Activated CD8-positive, alpha-beta memory T cell treated with anti-CD3 and anti-CD28 coated beads, Interleukin-2, amount 10 ng/mL, durations not matched to agents 7 days and 5 days (primary cell): ENCODE data around the gene PTCH1. TPM values are rescaled to one million over a fixed set of nuclear protein-coding genes. Genes with fewer than 3 reads are reported as not detected.

ENCODE experiments used
- ATAC-seq: fragments of 150-1000 bp; cut with Tn5 transposase; one replicate; pipeline ENCODE4 v1.10.0; 2021; ENCODE audit warnings: moderate library complexity
- CTCF ChIA-PET: fragments of 350-600 bp; sonication (Branson Sonifier 250); formaldehyde crosslinking; loops from one replicate; lab custom pipeline; 2021; ENCODE audit warnings: antibody characterized with exemption; lab: Charles Lee
- DNase-seq: peaks from one replicate; pipeline ENCODE4 v3.0.0-alpha.2; 2020
- H3K27ac Mint-ChIP-seq: one replicate; pipeline ENCODE4 v1.8.0; 2021; ENCODE audit warnings: mild to moderate bottlenecking, mixed read lengths
- H3K27me3 Mint-ChIP-seq: one replicate; pipeline ENCODE4 v1.8.0; 2021; ENCODE audit warnings: mixed read lengths
- H3K36me3 Mint-ChIP-seq: one replicate; pipeline ENCODE4 v1.8.0; 2021; ENCODE audit warnings: mild to moderate bottlenecking, mixed read lengths
- H3K4me1 Mint-ChIP-seq: one replicate; pipeline ENCODE4 v1.8.0; 2021; ENCODE audit warnings: mixed read lengths
- H3K4me3 Mint-ChIP-seq: one replicate; pipeline ENCODE4 v1.8.0; 2021; ENCODE audit warnings: mild to moderate bottlenecking, moderate library complexity, mixed read lengths
- H3K9me3 Mint-ChIP-seq: one replicate; pipeline ENCODE4 v1.8.0; 2022; ENCODE audit warnings: low read depth, mixed read lengths
- total RNA-seq, 2 experiments: library from RNA; stranded (reverse); gene quantifications; one replicate each; pipeline ENCODE4 v1.2.3, GENCODE V29; 2021

Gene PTCH1
- total RNA-seq, 2 experiments from 2014 or later, result 15.2 to 17.4 TPM

GRCh38 chr9:95486318-95486717, 30.5 kb downstream of the PTCH1 start:
- H3K4me3 Mint-ChIP-seq, result no peak overlapping the region
- H3K9me3 Mint-ChIP-seq, result peaks cover 2% of the 10 kb centered on the region
- ATAC-seq (no peak), DNase-seq (no peak)
- no peak overlapping the region for H3K27ac Mint-ChIP-seq
- peaks cover 3% of the 10 kb centered on the region for H3K27me3 Mint-ChIP-seq
- peaks cover 13% of the 10 kb centered on the region for H3K4me1 Mint-ChIP-seq
- CTCF ChIA-PET, result no interaction called here
- H3K36me3 Mint-ChIP-seq, result no peaks in the 10 kb centered on the region

DNA sequence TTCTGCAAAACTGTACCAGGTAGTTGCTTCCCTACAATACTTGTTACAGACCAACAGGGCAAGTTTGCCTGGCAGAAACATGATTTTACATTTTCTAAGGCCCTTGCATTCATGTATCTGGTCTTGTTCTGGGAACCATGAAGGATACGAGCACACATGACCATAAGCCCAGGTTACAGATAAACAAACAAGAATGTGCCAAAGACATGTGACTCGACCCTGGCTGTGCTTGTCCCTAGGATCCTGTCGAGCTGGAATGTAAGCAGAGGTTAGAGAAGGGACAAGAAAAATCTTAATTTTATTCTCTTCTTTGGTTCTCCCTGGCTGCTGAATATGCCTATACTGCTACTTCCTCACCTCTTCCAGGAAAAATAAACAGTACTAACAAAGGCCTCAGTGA, 32.5 kb downstream of the PTCH1 start:
- H3K4me1 Mint-ChIP-seq, result peaks cover 14% of the 10 kb centered on the region
- no peak overlapping the region for H3K4me3 Mint-ChIP-seq
- no peak for DNase-seq
- H3K27ac Mint-ChIP-seq, result no peak overlapping the region
- H3K36me3 Mint-ChIP-seq, result no peaks in the 10 kb centered on the region
- no peak for ATAC-seq
- peaks cover 7% of the 10 kb centered on the region for H3K27me3 Mint-ChIP-seq
- peaks cover 2% of the 10 kb centered on the region for H3K9me3 Mint-ChIP-seq
- CTCF ChIA-PET, result no interaction called here

GRCh38 chr9:95483431-95483830, 33.3 kb downstream of the PTCH1 start:
- Mint-ChIP-seq H3K4me1 (peaks cover 14% of the 10 kb centered on the region), H3K27me3 (peaks cover 4% of the 10 kb centered on the region), H3K27ac (no peak overlapping the region), H3K4me3 (no peak overlapping the region), H3K9me3 (no peaks in the 10 kb centered on the region), H3K36me3 (no peaks in the 10 kb centered on the region)
- ATAC-seq (no peak), DNase-seq (no peak)
- CTCF ChIA-PET, result no interaction called here

- no peak for DNase-seq
- no peak for ATAC-seq
- Mint-ChIP-seq H3K4me3 (no peak overlapping the region), H3K9me3 (no peaks in the 10 kb centered on the region), H3K4me1 (peaks cover 11% of the 10 kb centered on the region), H3K27ac (no peak overlapping the region), H3K36me3 (no peaks in the 10 kb centered on the region), H3K27me3 (peaks cover 4% of the 10 kb centered on the region)
- CTCF ChIA-PET, result no interaction called here
Observed at GRCh38 chr9:95482621-95483020, 34.1 kb downstream of the PTCH1 start.

GRCh38 chr9:95481000-95481399, 35.8 kb downstream of the PTCH1 start:
- Mint-ChIP-seq H3K9me3 (no peaks in the 10 kb centered on the region), H3K36me3 (no peaks in the 10 kb centered on the region), H3K4me3 (no peak overlapping the region), H3K27me3 (peaks cover 4% of the 10 kb centered on the region), H3K4me1 (peaks cover 8% of the 10 kb centered on the region), H3K27ac (no peak overlapping the region)
- ATAC-seq (no peak), DNase-seq (peak; percentile 48)
- CTCF ChIA-PET, result no interaction called here

- Mint-ChIP-seq H3K36me3 (no peaks in the 10 kb centered on the region), H3K27me3 (peaks cover 4% of the 10 kb centered on the region), H3K4me3 (no peak overlapping the region), H3K27ac (no peak overlapping the region), H3K4me1 (peaks cover 8% of the 10 kb centered on the region), H3K9me3 (no peaks in the 10 kb centered on the region)
- CTCF ChIA-PET, result no interaction called here
- DNase-seq, result no peak
- ATAC-seq, result no peak
Observed at GRCh38 chr9:95480346-95480745, 36.4 kb downstream of the PTCH1 start.

GRCh38 chr9:95479330-95479729, 37.4 kb downstream of the PTCH1 start:
- no peak for DNase-seq
- H3K9me3 Mint-ChIP-seq, result no peaks in the 10 kb centered on the region
- H3K36me3 Mint-ChIP-seq, result no peaks in the 10 kb centered on the region
- no peak overlapping the region for H3K4me3 Mint-ChIP-seq
- no peak overlapping the region for H3K27ac Mint-ChIP-seq
- no peak for ATAC-seq
- peaks cover 8% of the 10 kb centered on the region for H3K4me1 Mint-ChIP-seq
- H3K27me3 Mint-ChIP-seq, result peaks cover 4% of the 10 kb centered on the region
- CTCF ChIA-PET, result no interaction called here

DNA sequence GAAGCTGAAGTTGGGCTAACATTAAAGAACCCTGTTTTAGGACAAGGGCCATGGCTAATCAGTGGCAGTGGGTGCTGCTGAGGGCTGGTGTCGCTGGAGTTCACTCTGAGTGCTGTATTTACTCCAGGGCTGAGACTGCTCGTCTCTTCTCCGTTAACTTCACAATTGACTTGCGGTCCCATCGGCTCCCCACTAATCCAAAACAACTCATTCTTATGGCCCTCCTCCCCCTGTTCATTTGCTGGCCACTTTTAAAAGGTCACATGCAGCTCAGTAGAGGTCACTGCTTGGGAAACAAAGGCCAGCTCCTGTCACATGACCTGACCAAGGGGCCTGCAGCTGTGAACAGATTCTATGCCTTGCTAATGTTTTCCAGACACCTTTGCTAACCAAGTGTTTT, 38.4 kb downstream of the PTCH1 start:
- no peak for ATAC-seq
- no peaks in the 10 kb centered on the region for H3K36me3 Mint-ChIP-seq
- no peak overlapping the region for H3K4me3 Mint-ChIP-seq
- peaks cover 4% of the 10 kb centered on the region for H3K27me3 Mint-ChIP-seq
- H3K4me1 Mint-ChIP-seq, result peaks cover 8% of the 10 kb centered on the region
- DNase-seq, result no peak
- no peak overlapping the region for H3K27ac Mint-ChIP-seq
- H3K9me3 Mint-ChIP-seq, result no peaks in the 10 kb centered on the region
- CTCF ChIA-PET, result no interaction called here

DNA sequence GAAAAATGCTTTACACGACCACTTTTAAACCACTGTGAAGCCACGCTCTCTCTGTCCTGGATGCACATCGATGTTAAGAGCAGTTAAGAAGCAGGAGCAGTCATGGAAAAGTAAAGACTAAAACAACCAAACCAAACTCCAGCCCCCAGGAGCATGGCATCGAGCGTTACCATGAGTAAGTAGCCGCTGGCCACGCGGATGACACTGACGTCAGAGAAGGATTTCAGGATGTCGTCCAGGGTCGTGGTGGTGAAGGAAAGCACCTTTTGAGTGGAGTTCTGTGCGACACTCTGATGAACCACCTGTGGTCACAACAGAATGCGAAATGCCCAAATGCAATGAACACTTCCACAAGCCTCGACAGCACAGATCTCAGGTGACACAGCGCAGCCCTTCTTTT, 38.9 kb downstream of the PTCH1 start:
- Mint-ChIP-seq H3K27ac (no peak overlapping the region), H3K27me3 (peaks cover 4% of the 10 kb centered on the region), H3K36me3 (no peaks in the 10 kb centered on the region), H3K4me1 (peaks cover 8% of the 10 kb centered on the region), H3K9me3 (no peaks in the 10 kb centered on the region), H3K4me3 (no peak overlapping the region)
- CTCF ChIA-PET, result no interaction called here
- no peak for DNase-seq
- no peak for ATAC-seq

DNA sequence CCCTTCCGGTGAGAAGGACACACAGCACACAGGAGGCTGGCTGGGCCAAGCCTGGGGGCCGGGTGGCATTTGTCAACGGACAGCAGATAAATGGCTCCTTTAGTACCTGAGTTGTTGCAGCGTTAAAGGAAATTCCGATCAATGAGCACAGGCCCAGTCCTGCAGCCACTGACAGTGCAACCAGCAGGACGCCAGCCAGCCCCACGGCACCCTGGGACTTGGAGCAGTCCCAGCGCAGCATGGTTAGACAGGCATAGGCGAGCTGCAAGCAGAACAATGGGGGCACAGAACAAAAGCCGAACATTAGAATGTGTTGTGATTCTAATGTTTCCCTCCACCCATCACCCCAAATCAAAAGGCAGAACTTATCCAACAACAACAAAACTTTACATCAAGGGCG, 39.3 kb downstream of the PTCH1 start:
- Mint-ChIP-seq H3K27ac (no peak overlapping the region), H3K9me3 (no peaks in the 10 kb centered on the region), H3K27me3 (peaks cover 4% of the 10 kb centered on the region), H3K36me3 (no peaks in the 10 kb centered on the region), H3K4me3 (no peak overlapping the region), H3K4me1 (peaks cover 8% of the 10 kb centered on the region)
- ATAC-seq, result no peak
- CTCF ChIA-PET, result no interaction called here
- no peak for DNase-seq

- H3K36me3 Mint-ChIP-seq, result peaks cover 19% of the 10 kb centered on the region
Observed at GRCh38 chr9:95468791-95469190, 48.0 kb downstream of the PTCH1 start.

GRCh38 chr9:95465115-95465514, 51.7 kb downstream of the PTCH1 start:
- CTCF ChIA-PET, result no interaction called here
- no peak for DNase-seq
- ATAC-seq, result no peak
- no peak overlapping the region for H3K27ac Mint-ChIP-seq
- H3K27me3 Mint-ChIP-seq, result peaks cover 20% of the 10 kb centered on the region
- H3K36me3 Mint-ChIP-seq, result peaks cover 22% of the 10 kb centered on the region
- H3K4me1 Mint-ChIP-seq, result peaks cover 32% of the 10 kb centered on the region
- H3K4me3 Mint-ChIP-seq, result no peak overlapping the region
- no peaks in the 10 kb centered on the region for H3K9me3 Mint-ChIP-seq

More at GRCh38 chr9:95468791-95469190, 48.0 kb downstream of the PTCH1 start:
- H3K4me3 Mint-ChIP-seq, result no peak overlapping the region
- CTCF ChIA-PET, result no interaction called here
- no peaks in the 10 kb centered on the region for H3K9me3 Mint-ChIP-seq
- ATAC-seq (no peak), DNase-seq (no peak)
- no peak overlapping the region for H3K27ac Mint-ChIP-seq
- peaks cover 11% of the 10 kb centered on the region for H3K4me1 Mint-ChIP-seq
- peaks cover under 1% of the 10 kb centered on the region for H3K27me3 Mint-ChIP-seq

GRCh38 chr9:95463148-95464060, 53.4 kb downstream of the PTCH1 start:
- DNase-seq, result no peak
- CTCF ChIA-PET, result interaction anchor here (0.8 to 1.6 kb wide), 4 partner anchors 12 to 46 kb away, joined by 4 to 6 read pairs (median 5); no protein-coding TSS in a partner anchor

More at GRCh38 chr9:95463148-95464060, 53.4 kb downstream of the PTCH1 start:
- Mint-ChIP-seq H3K4me3 (peak overlapping the region; percentile 64), H3K9me3 (no peaks in the 10 kb centered on the region), H3K27ac (peak overlapping the region; percentile 73), H3K27me3 (peaks cover 20% of the 10 kb centered on the region), H3K36me3 (peaks cover 22% of the 10 kb centered on the region), H3K4me1 (peaks cover 32% of the 10 kb centered on the region)
- peak; percentile 21 for ATAC-seq
